Epidermal melanocyte (primary cell): ENCODE results near the gene CECR2.
"Not testable (repeated sequence)": the region's sequence is repeated elsewhere in the genome, so short reads cannot be mapped to it uniquely, and the experiment has no call there.

ENCODE experiments used
- DNase-seq: peaks from one replicate; pipeline ENCODE4 v3.0.0; 2011; ENCODE audit warnings: low spot score; ENCODE audit not compliant: insufficient read length

Gene CECR2

GRCh38 chr22:17402293-17402692 lies 33.0 kb downstream of the CECR2 start:
- DNase-seq, result no peak

- DNase-seq, result no peak
Measured at GRCh38 chr22:17403906-17404305, 34.6 kb downstream of the CECR2 start.

- DNase-seq, result no peak
Measured at GRCh38 chr22:17407643-17408042, 38.4 kb downstream of the CECR2 start.

GRCh38 chr22:17410576-17410975 lies 41.3 kb downstream of the CECR2 start:
- DNase-seq, result no peak

- DNase-seq, result no peak
Measured at GRCh38 chr22:17411213-17411612, 42.0 kb downstream of the CECR2 start.

- DNase-seq, result no peak
Measured at GRCh38 chr22:17412232-17412631, 43.0 kb downstream of the CECR2 start.

- DNase-seq, result no peak
Measured at GRCh38 chr22:17418890-17419324, 49.6 kb downstream of the CECR2 start.

GRCh38 chr22:17419348-17419747 lies 50.1 kb downstream of the CECR2 start:
- no peak for DNase-seq

GRCh38 chr22:17422736-17423343 lies 53.6 kb downstream of the CECR2 start:
- DNase-seq, result no peak

- DNase-seq, result no peak
Measured at GRCh38 chr22:17423616-17424015, 54.4 kb downstream of the CECR2 start.

GRCh38 chr22:17427528-17427927 lies 58.3 kb downstream of the CECR2 start:
- not testable (repeated sequence) for DNase-seq

GRCh38 chr22:17429516-17429915 lies 60.3 kb downstream of the CECR2 start:
- DNase-seq, result no peak

GRCh38 chr22:17430412-17430811 lies 61.2 kb downstream of the CECR2 start:
- DNase-seq, result no peak

- DNase-seq, result no peak
Measured at GRCh38 chr22:17431179-17431578, 61.9 kb downstream of the CECR2 start.

- no peak for DNase-seq
Measured at GRCh38 chr22:17434856-17435255, 65.6 kb downstream of the CECR2 start.

- no peak for DNase-seq
Measured at GRCh38 chr22:17435375-17435774, 66.1 kb downstream of the CECR2 start.

- no peak for DNase-seq
Measured at GRCh38 chr22:17436382-17436980, 67.2 kb downstream of the CECR2 start.

GRCh38 chr22:17436981-17437412 lies 67.7 kb downstream of the CECR2 start:
- DNase-seq, result no peak

- no peak for DNase-seq
Measured at GRCh38 chr22:17438026-17438425, 68.8 kb downstream of the CECR2 start.

GRCh38 chr22:17441326-17441725 lies 72.1 kb downstream of the CECR2 start:
- DNase-seq, result peak; percentile 29

GRCh38 chr22:17443405-17444203 lies 74.3 kb downstream of the CECR2 start:
- no peak for DNase-seq

GRCh38 chr22:17444204-17444504 lies 74.9 kb downstream of the CECR2 start:
- DNase-seq, result no peak

GRCh38 chr22:17446698-17447097 lies 77.4 kb downstream of the CECR2 start:
- no peak for DNase-seq
